Mesendoderm (in vitro differentiated cells): ENCODE results near the gene GLUD1.
"Not testable (repeated sequence)": the region's sequence is repeated elsewhere in the genome, so short reads cannot be mapped to it uniquely, and the experiment has no call there.

ENCODE experiments used
- DNase-seq: peaks from one replicate; pipeline ENCODE4 v3.0.0; 2013
- H2AK5ac ChIP-seq: 2 replicates; pipeline ENCODE4 v1.6.1; 2013; ENCODE audit warnings: low read length, inconsistent platforms
- H2BK120ac ChIP-seq: 2 replicates; pipeline ENCODE4 v1.6.1; 2013; ENCODE audit warnings: low read depth, mild to moderate bottlenecking, low read length, moderate library complexity, mixed read lengths
- H2BK15ac ChIP-seq: replicated peaks from 2 replicates; pipeline ENCODE4 v1.6.1; 2013; ENCODE audit warnings: low read depth, mild to moderate bottlenecking, moderate library complexity
- H2BK5ac ChIP-seq: 2 replicates; pipeline ENCODE4 v1.6.1; 2013; ENCODE audit warnings: low read length, inconsistent platforms
- H3K18ac ChIP-seq: 2 replicates; pipeline ENCODE4 v1.6.1; 2013; ENCODE audit warnings: mild to moderate bottlenecking, low read length, mixed read lengths
- H3K23ac ChIP-seq: one replicate; pipeline ENCODE4 v1.6.1; 2013; ENCODE audit warnings: low read length
- H3K27ac ChIP-seq: 2 replicates; pipeline ENCODE4 v1.5.1; 2013; ENCODE audit warnings: low read depth, mild to moderate bottlenecking, inconsistent platforms, low read length, moderate library complexity
- H3K27me3 ChIP-seq: 2 replicates; pipeline ENCODE4 v1.6.1; 2013; ENCODE audit warnings: low read length, control low read depth, mild to moderate bottlenecking, inconsistent platforms; ENCODE audit not compliant: insufficient read depth, poor library complexity
- H3K36me3 ChIP-seq: 2 replicates; pipeline ENCODE4 v1.6.1; 2013; ENCODE audit warnings: low read length, inconsistent platforms; ENCODE audit not compliant: control insufficient read depth, insufficient read depth
- H3K4ac ChIP-seq: one replicate; pipeline ENCODE4 v1.6.1; 2013; ENCODE audit warnings: low read depth, mild to moderate bottlenecking, low read length, moderate library complexity
- H3K4me1 ChIP-seq: 2 replicates; pipeline ENCODE4 v1.6.1; 2013; ENCODE audit warnings: low read depth, low read length, inconsistent platforms; ENCODE audit not compliant: control insufficient read depth
- H3K4me2 ChIP-seq: 2 replicates; pipeline ENCODE4 v1.6.1; 2013; ENCODE audit warnings: low read length
- H3K4me3 ChIP-seq: 2 replicates; pipeline ENCODE4 v1.5.1; 2013; ENCODE audit warnings: mild to moderate bottlenecking, low read length
- H3K56ac ChIP-seq: one replicate; pipeline ENCODE4 v1.6.1; 2013; ENCODE audit warnings: low read length
- H3K79me1 ChIP-seq: 2 replicates; pipeline ENCODE4 v1.6.1; 2013; ENCODE audit warnings: low read length, inconsistent platforms
- H3K79me2 ChIP-seq: 2 replicates; pipeline ENCODE4 v1.6.1; 2013; ENCODE audit warnings: mild to moderate bottlenecking, low read length; ENCODE audit not compliant: control insufficient read depth, insufficient read depth
- H3K9ac ChIP-seq: 2 replicates; pipeline ENCODE4 v1.6.1; 2013; ENCODE audit warnings: low read length, inconsistent platforms
- H4K5ac ChIP-seq: one replicate; pipeline ENCODE4 v1.6.1; 2013; ENCODE audit warnings: low read length
- H4K8ac ChIP-seq: one replicate; pipeline ENCODE4 v1.6.1; 2013; ENCODE audit warnings: low read depth, mild to moderate bottlenecking, control low read depth, low read length, moderate library complexity
- WGBS: extraction: QIAGEN DNeasy Blood & Tissue Kit; methylation state at CpG from one replicate; pipeline ENCODE4 v1.1.7; 2013; ENCODE audit warnings: low lambda C conversion rate, missing lambda C conversion rate; ENCODE audit not compliant: insufficient coverage; ENCODE audit errors: extremely low coverage; 5-methylcytosine and 5-hydroxymethylcytosine counted together

The GLUD1 gene

GRCh38 chr10:87009134-87009696 lies 85.4 kb downstream of the GLUD1 start:
- H3K4me3 ChIP-seq, H3K4me1 ChIP-seq, H3K79me1 ChIP-seq, H2BK5ac ChIP-seq, H3K27me3 ChIP-seq, H2AK5ac ChIP-seq, H2BK15ac ChIP-seq, H3K27ac ChIP-seq, H3K18ac ChIP-seq, H3K56ac ChIP-seq, H3K79me2 ChIP-seq, H3K4ac ChIP-seq, DNase-seq, H3K23ac ChIP-seq, H3K9ac ChIP-seq, H3K4me2 ChIP-seq, H3K36me3 ChIP-seq, H4K8ac ChIP-seq, H4K5ac ChIP-seq, H2BK120ac ChIP-seq: not testable (repeated sequence)
- no CpG with 5 or more reads among the region's 18 CpGs for WGBS

- not testable (repeated sequence) for H3K4me3 ChIP-seq, H3K23ac ChIP-seq, H3K4me2 ChIP-seq, H2BK120ac ChIP-seq, H3K27me3 ChIP-seq, H3K79me1 ChIP-seq, H3K79me2 ChIP-seq, H2BK5ac ChIP-seq, H3K9ac ChIP-seq, H4K5ac ChIP-seq, H3K56ac ChIP-seq, H3K27ac ChIP-seq, DNase-seq, H3K4ac ChIP-seq, H2BK15ac ChIP-seq, H3K4me1 ChIP-seq, H4K8ac ChIP-seq, H3K18ac ChIP-seq, H3K36me3 ChIP-seq, H2AK5ac ChIP-seq
- no CpG with 5 or more reads among the region's 7 CpGs for WGBS
These were observed 86.3 kb downstream of the GLUD1 start for GRCh38 chr10:87008303-87008702.

- not testable (repeated sequence) for H3K18ac ChIP-seq
These were observed 87.0 kb downstream of the GLUD1 start for GRCh38 chr10:87007674-87008073.

GRCh38 chr10:87007124-87007523 lies 87.5 kb downstream of the GLUD1 start:
- not testable (repeated sequence) for H3K4me1 ChIP-seq, H3K79me2 ChIP-seq, H4K5ac ChIP-seq, H3K27ac ChIP-seq, H4K8ac ChIP-seq, H3K79me1 ChIP-seq, H3K36me3 ChIP-seq, H3K4me2 ChIP-seq, H3K56ac ChIP-seq, H2BK120ac ChIP-seq, H3K9ac ChIP-seq, H3K18ac ChIP-seq, H3K4me3 ChIP-seq, H2BK15ac ChIP-seq, H2BK5ac ChIP-seq, H2AK5ac ChIP-seq, DNase-seq, H3K27me3 ChIP-seq, H3K4ac ChIP-seq, H3K23ac ChIP-seq
- WGBS, result no CpG with 5 or more reads among the region's 1 CpG

More at GRCh38 chr10:87007674-87008073, 87.0 kb downstream of the GLUD1 start:
- H2BK120ac ChIP-seq, H3K56ac ChIP-seq, H4K5ac ChIP-seq, H2AK5ac ChIP-seq, H2BK5ac ChIP-seq, H3K9ac ChIP-seq, H3K4me1 ChIP-seq, H3K79me1 ChIP-seq, H3K23ac ChIP-seq, DNase-seq, H2BK15ac ChIP-seq, H3K36me3 ChIP-seq, H3K4me2 ChIP-seq, H3K27ac ChIP-seq, H3K4ac ChIP-seq, H3K27me3 ChIP-seq, H4K8ac ChIP-seq, H3K79me2 ChIP-seq, H3K4me3 ChIP-seq: not testable (repeated sequence)
- WGBS, result no CpG with 5 or more reads among the region's 6 CpGs

GRCh38 chr10:87000491-87000890 lies 94.2 kb downstream of the GLUD1 start:
- H3K4me1 ChIP-seq, result no peaks in the 10 kb centered on the region
- no peak overlapping the region for H3K9ac ChIP-seq
- H3K27me3 ChIP-seq, result no peaks in the 10 kb centered on the region
- H3K4ac ChIP-seq, result no peak overlapping the region
- no peak overlapping the region for H4K5ac ChIP-seq
- no peak overlapping the region for H2BK5ac ChIP-seq
- H2BK15ac ChIP-seq, result no peak overlapping the region
- H2AK5ac ChIP-seq, result no peak overlapping the region
- H3K27ac ChIP-seq, result no peak overlapping the region
- no peak overlapping the region for H3K4me2 ChIP-seq
- no peak for DNase-seq
- no peak overlapping the region for H4K8ac ChIP-seq
- no peak overlapping the region for H3K23ac ChIP-seq
- no peak overlapping the region for H3K4me3 ChIP-seq
- no peak overlapping the region for H3K18ac ChIP-seq
- H3K56ac ChIP-seq, result no peak overlapping the region
- H3K79me2 ChIP-seq, result no peaks in the 10 kb centered on the region
- H3K36me3 ChIP-seq, result no peaks in the 10 kb centered on the region
- H3K79me1 ChIP-seq, result no peaks in the 10 kb centered on the region
- H2BK120ac ChIP-seq, result no peak overlapping the region
- no CpG with 5 or more reads among the region's 3 CpGs for WGBS
